ENCODE measurements around the gene SPAG17. TPM values are rescaled to one million over a fixed set of nuclear protein-coding genes. Genes with fewer than 3 reads are reported as not detected.

Gene SPAG17
- total and polyA plus RNA-seq, 2 of the 4 experiments (the other 2 are of a cell fraction): 0.10 TPM; not detected in 1

- no peaks in the 10 kb centered on the region for H3K4me1 ChIP-seq (ENCODE audit: control insufficient read depth, insufficient read depth, low read length)
- no peak overlapping the region for H2BK120ac ChIP-seq (ENCODE audit: low read depth, low read length)
- no peak overlapping the region for H3K9ac ChIP-seq (ENCODE audit: low read depth, low read length)
- H4K8ac ChIP-seq (ENCODE audit: low read depth in 2 of 2, low read length in 2 of 2): no peak overlapping the region
- no peak overlapping the region for H2AK9ac ChIP-seq (replicated peaks; ENCODE audit: low read depth, low read length, poor library complexity)
- no peak overlapping the region for H3K4ac ChIP-seq (ENCODE audit: low read depth, low read length)
- no peak for ATAC-seq (ENCODE audit: low read depth)
- ChIA-PET CTCF (no interaction called here), POLR2A (ENCODE audit: unreplicated experiment) (no interaction called here)
- no peak overlapping the region for H4K5ac ChIP-seq (ENCODE audit: low read depth, low read length)
- H4K91ac ChIP-seq (ENCODE audit: insufficient read depth, low read depth, low read length): no peak overlapping the region
- H2AFZ ChIP-seq (replicated peaks; ENCODE audit: low read length, poor library complexity): no peak overlapping the region
- no peaks in the 10 kb centered on the region; the same call in 1 of the 2 replicates for H3K9me1 ChIP-seq (ENCODE audit: insufficient read depth, low read length)
- H2BK20ac ChIP-seq (ENCODE audit: low read depth, low read length): no peak overlapping the region
- H3K79me1 ChIP-seq (ENCODE audit: low read depth in 1 of 2, low read length in 2 of 2): no peaks in the 10 kb centered on the region
- H3K27ac ChIP-seq (ENCODE audit: insufficient read depth, low read length): no peak overlapping the region
- in situ Hi-C loops (cut with MboI; ENCODE audit: low sequenced_read_pairs): no loop called here
- no TSS peak for BruUV-seq (replicated peaks)
- H3K4me2 ChIP-seq (ENCODE audit: low read depth, low read length): no peak overlapping the region
- no peak overlapping the region for H3K14ac ChIP-seq (replicated peaks; ENCODE audit: low read depth, low read length)
- no peak for TF ChIP-seq CHD1 (IDR thresholded peaks at IDR 0.05; ENCODE audit: low read depth, low read length)
- 0% methylated on average over 2 of the region's 5 CpGs; no CpG with 5 or more reads in 1 of the 2 experiments for WGBS, 2 experiments (ENCODE audit: extremely low coverage in 2 of 2, insufficient read length in 1 of 2)
- no peak overlapping the region for H2AK5ac ChIP-seq (ENCODE audit: low read depth, low read length)
- H3K23ac ChIP-seq (ENCODE audit: low read depth, low read length): no peak overlapping the region
- no peak overlapping the region for H2BK5ac ChIP-seq (ENCODE audit: low read depth, low read length, poor library complexity, severe bottlenecking)
- H3K27me3 ChIP-seq (ENCODE audit: control insufficient read depth, insufficient read depth, low read length): no peaks in the 10 kb centered on the region
- no peak overlapping the region for H3K18ac ChIP-seq (ENCODE audit: low read depth, low read length)
- dilution Hi-C loops (cut with HindIII; ENCODE audit: low sequenced_read_pairs, unreplicated experiment): no loop called here
- no peaks in the 10 kb centered on the region for H3K9me3 ChIP-seq (ENCODE audit: control insufficient read depth, insufficient read depth, low read length)
- H3K56ac ChIP-seq (ENCODE audit: extremely low read depth, insufficient read depth, low read length): no peak overlapping the region
- DNase-seq: no peak
- H4K20me1 ChIP-seq (ENCODE audit: insufficient read depth, low read length): no peaks in the 10 kb centered on the region
- no peaks in the 10 kb centered on the region for H3K36me3 ChIP-seq (ENCODE audit: control insufficient read depth, insufficient read depth, low read length)
- no peak overlapping the region for H3K4me3 ChIP-seq (ENCODE audit: insufficient read depth, low read depth, low read length)
- no peak overlapping the region for H2BK15ac ChIP-seq (ENCODE audit: low read depth, low read length)
- intact Hi-C loops (cut with micrococcal nuclease): no loop called here
These were observed 32.3 kb upstream of the SPAG17 start for GRCh38 chr1:118217141-118217838.

All from IMR-90 (cell line).